Measurements from ENCODE around the gene CCDC15.

The CCDC15 gene

DNA sequence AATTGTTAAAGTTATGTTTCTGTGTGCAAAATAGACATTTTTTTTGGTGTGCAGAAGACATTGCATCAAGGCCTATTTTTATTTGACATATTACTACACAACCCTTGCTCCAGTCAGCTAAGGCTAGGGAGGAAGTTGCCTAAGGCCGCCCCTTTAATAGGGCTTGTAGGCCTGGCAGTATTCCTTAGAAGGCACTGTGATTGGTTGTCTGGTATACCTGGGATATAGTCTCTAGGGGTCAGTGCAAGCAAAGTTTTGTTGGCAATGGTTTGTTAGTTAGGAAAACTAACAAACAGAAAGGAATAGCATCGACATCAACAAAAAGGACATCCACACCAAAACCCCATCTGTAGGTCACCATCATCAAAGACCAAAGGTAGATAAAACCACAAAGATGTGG, 16.9 kb downstream of the CCDC15 start:
- H3K27ac ChIP-seq (ENCODE audit: low read length): no peak overlapping the region
- no peak overlapping the region for H3K4me3 ChIP-seq (ENCODE audit: low read length)
- no peaks in the 10 kb centered on the region for H3K9me3 ChIP-seq (replicated peaks; ENCODE audit: insufficient read depth, low read length)
- no peaks in the 10 kb centered on the region for H3F3A ChIP-seq (ENCODE audit: insufficient read depth, low read length)
- H3K27me3 ChIP-seq (replicated peaks; ENCODE audit: insufficient read depth, low read length): no peaks in the 10 kb centered on the region
- H4K20me1 ChIP-seq (ENCODE audit: insufficient read depth, low read length): no peaks in the 10 kb centered on the region
- H2AFZ ChIP-seq (ENCODE audit: low read length): no peak overlapping the region
- H3K79me2 ChIP-seq (ENCODE audit: low read length): no peaks in the 10 kb centered on the region
- H3K4me2 ChIP-seq (ENCODE audit: low read depth, low read length): no peak overlapping the region
- TF ChIP-seq, protein P1, sequence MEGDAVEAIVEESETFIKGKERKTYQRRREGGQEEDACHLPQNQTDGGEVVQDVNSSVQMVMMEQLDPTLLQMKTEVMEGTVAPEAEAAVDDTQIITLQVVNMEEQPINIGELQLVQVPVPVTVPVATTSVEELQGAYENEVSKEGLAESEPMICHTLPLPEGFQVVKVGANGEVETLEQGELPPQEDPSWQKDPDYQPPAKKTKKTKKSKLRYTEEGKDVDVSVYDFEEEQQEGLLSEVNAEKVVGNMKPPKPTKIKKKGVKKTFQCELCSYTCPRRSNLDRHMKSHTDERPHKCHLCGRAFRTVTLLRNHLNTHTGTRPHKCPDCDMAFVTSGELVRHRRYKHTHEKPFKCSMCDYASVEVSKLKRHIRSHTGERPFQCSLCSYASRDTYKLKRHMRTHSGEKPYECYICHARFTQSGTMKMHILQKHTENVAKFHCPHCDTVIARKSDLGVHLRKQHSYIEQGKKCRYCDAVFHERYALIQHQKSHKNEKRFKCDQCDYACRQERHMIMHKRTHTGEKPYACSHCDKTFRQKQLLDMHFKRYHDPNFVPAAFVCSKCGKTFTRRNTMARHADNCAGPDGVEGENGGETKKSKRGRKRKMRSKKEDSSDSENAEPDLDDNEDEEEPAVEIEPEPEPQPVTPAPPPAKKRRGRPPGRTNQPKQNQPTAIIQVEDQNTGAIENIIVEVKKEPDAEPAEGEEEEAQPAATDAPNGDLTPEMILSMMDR (IDR thresholded peaks at IDR 0.05; ENCODE audit: low read length): peak; percentile 29; the same call in 1 of the 2 replicates
- TF ChIP-seq EZH2 (optimal IDR thresholded peaks at IDR 0.05; ENCODE audit: low read depth, low read length) (no peak), EZH2phosphoT487 (IDR thresholded peaks at IDR 0.05; ENCODE audit: low read length) (no peak)
- peak; percentile 32 for DNase-seq
- H3K9me2 ChIP-seq (replicated peaks; ENCODE audit: insufficient read depth, low read length): no peaks in the 10 kb centered on the region
- no peaks in the 10 kb centered on the region for H3K4me1 ChIP-seq (ENCODE audit: low read length)
- no peaks in the 10 kb centered on the region for H3K36me3 ChIP-seq (replicated peaks; ENCODE audit: insufficient read depth, low read length)
- H3K9ac ChIP-seq (ENCODE audit: low read length): no peak overlapping the region

DNA sequence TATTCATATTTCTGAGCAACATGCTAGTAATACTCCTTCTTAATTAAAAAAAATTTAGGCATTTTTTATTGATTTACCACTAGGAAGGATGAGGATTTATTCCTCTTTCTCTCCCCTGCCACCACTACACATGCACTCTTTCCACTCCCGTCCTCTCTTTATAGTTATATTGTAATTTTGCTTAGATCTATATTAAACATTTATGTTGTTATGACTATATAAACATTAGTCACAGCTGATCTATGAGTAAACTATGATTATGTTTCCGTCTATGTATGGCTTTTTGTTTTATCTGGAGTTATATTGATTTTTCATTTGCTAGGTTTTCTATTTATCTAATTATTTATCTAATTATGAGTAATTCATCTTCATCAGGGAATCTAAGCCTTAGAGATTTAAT, 17.8 kb downstream of the CCDC15 start:
- Histone ChIP-seq H3F3A (ENCODE audit: insufficient read depth, low read length) (no peaks in the 10 kb centered on the region), H3K79me2 (ENCODE audit: low read length) (no peaks in the 10 kb centered on the region), H3K4me1 (ENCODE audit: low read length) (no peaks in the 10 kb centered on the region), H3K9ac (ENCODE audit: low read length) (no peak overlapping the region), H2AFZ (ENCODE audit: low read length) (no peak overlapping the region), H4K20me1 (ENCODE audit: insufficient read depth, low read length) (no peaks in the 10 kb centered on the region), H3K27me3 (replicated peaks; ENCODE audit: insufficient read depth, low read length) (no peaks in the 10 kb centered on the region), H3K9me2 (replicated peaks; ENCODE audit: insufficient read depth, low read length) (no peaks in the 10 kb centered on the region), H3K9me3 (replicated peaks; ENCODE audit: insufficient read depth, low read length) (no peaks in the 10 kb centered on the region), H3K36me3 (replicated peaks; ENCODE audit: insufficient read depth, low read length) (no peaks in the 10 kb centered on the region), H3K4me3 (ENCODE audit: low read length) (no peak overlapping the region), H3K4me2 (ENCODE audit: low read depth, low read length) (no peak overlapping the region), H3K27ac (ENCODE audit: low read length) (no peak overlapping the region)
- no peak for DNase-seq
- TF ChIP-seq EZH2 (optimal IDR thresholded peaks at IDR 0.05; ENCODE audit: low read depth, low read length) (no peak), EZH2phosphoT487 (IDR thresholded peaks at IDR 0.05; ENCODE audit: low read length) (no peak)
- TF ChIP-seq, protein P1 (IDR thresholded peaks at IDR 0.05; ENCODE audit: low read length): no peak

DNA sequence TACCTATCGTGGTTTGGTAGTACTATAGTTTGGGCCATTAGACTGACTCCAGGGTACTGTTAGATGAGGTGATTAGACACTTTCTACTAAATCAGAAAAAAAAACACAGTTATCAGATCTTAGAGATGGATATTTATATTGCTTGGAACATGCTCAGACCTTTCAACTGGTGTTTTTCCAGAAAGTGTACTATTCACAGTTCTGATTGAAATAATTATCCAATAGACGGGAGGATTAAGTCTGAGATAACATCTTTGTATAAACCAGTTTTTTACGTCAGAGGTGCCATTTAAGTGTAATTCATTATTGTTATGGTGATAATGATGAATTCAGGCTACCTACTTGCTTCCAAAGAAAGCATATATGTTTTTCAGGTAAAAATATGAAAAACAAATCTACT, 22.5 kb downstream of the CCDC15 start:
- no peak overlapping the region for H3K27ac ChIP-seq (ENCODE audit: low read length)
- no peaks in the 10 kb centered on the region for H3K27me3 ChIP-seq (replicated peaks; ENCODE audit: insufficient read depth, low read length)
- H4K20me1 ChIP-seq (ENCODE audit: insufficient read depth, low read length): no peaks in the 10 kb centered on the region
- no peak overlapping the region for H2AFZ ChIP-seq (ENCODE audit: low read length)
- H3F3A ChIP-seq (ENCODE audit: insufficient read depth, low read length): no peaks in the 10 kb centered on the region
- no peaks in the 10 kb centered on the region for H3K9me2 ChIP-seq (replicated peaks; ENCODE audit: insufficient read depth, low read length)
- no peak overlapping the region for H3K4me3 ChIP-seq (ENCODE audit: low read length)
- no peak for DNase-seq
- no peaks in the 10 kb centered on the region for H3K79me2 ChIP-seq (ENCODE audit: low read length)
- no peak overlapping the region for H3K4me2 ChIP-seq (ENCODE audit: low read depth, low read length)
- no peaks in the 10 kb centered on the region for H3K9me3 ChIP-seq (replicated peaks; ENCODE audit: insufficient read depth, low read length)
- no peaks in the 10 kb centered on the region for H3K4me1 ChIP-seq (ENCODE audit: low read length)
- H3K36me3 ChIP-seq (replicated peaks; ENCODE audit: insufficient read depth, low read length): no peaks in the 10 kb centered on the region
- H3K9ac ChIP-seq (ENCODE audit: low read length): no peak overlapping the region
- TF ChIP-seq, protein P1 (IDR thresholded peaks at IDR 0.05; ENCODE audit: low read length): no peak
- no peak for TF ChIP-seq EZH2 (optimal IDR thresholded peaks at IDR 0.05; ENCODE audit: low read depth, low read length)
- TF ChIP-seq EZH2phosphoT487 (IDR thresholded peaks at IDR 0.05; ENCODE audit: low read length): no peak
